Activated T-helper 9 cell treated with anti-CD3 and anti-CD28 coated beads, Interleukin-2, amount 50 U/mL, for 16 hours (primary cell): ENCODE measurements around the gene SUSD3.

Experiments used
- DNase-seq: peaks from one replicate; pipeline ENCODE4 v3.0.0-alpha.2; 2020; ENCODE audit warnings: low read depth

SUSD3 gene

GRCh38 chr9:93053781-93054331 is 4.6 kb upstream of the SUSD3 start:
- no peak for DNase-seq

DNA sequence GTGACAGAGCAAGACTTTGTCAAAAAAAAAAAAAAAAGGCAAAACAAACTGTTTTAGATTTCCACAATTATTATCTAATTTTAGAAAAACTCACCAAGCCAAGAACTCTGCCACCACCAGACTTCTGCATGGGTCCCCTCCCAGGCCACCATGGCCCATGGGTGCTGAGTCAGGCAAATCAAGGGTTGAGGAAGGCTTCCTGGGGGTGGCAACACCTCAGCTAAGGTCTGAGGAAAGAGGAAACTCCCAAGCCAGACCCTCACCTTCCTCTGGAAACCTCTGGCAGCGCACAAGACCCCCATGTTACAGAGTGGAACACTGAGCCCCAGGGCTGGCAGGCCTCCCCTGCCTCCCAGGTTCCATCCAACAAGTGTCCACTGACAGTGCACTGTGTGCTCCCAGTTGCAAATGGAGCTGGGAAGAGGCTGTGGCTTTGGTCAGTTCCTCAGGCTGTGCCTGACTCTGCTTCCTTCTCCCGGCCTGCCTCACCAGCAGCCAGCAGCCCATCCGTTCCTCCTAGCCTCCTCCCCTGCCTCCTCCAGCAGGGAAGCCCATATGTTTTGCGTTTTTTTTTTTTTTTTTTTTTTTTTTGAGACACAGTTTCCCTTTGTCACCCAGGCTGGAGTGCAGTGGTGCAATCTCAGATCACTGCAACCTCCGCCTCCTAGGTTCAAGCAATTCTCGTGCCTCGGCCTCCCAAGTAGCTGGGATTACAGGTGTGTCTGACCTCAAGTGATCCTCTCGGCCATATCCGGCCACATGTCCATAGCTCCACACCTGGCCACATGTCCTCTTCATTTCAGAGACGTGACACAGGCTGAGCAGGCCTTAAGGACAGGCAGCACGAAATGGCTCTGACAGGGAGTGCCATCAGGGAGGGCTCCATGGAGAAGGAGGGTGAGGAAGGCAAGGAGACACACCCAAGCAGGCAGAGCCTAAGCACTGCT is 3.5 kb upstream of the SUSD3 start:
- DNase-seq, result no peak

- DNase-seq, result no peak
Measured at GRCh38 chr9:93057042-93057702, 1.3 kb upstream of the SUSD3 start.

- DNase-seq, result no peak
Measured at GRCh38 chr9:93057703-93058354, 672 bp upstream of the SUSD3 start.

DNA sequence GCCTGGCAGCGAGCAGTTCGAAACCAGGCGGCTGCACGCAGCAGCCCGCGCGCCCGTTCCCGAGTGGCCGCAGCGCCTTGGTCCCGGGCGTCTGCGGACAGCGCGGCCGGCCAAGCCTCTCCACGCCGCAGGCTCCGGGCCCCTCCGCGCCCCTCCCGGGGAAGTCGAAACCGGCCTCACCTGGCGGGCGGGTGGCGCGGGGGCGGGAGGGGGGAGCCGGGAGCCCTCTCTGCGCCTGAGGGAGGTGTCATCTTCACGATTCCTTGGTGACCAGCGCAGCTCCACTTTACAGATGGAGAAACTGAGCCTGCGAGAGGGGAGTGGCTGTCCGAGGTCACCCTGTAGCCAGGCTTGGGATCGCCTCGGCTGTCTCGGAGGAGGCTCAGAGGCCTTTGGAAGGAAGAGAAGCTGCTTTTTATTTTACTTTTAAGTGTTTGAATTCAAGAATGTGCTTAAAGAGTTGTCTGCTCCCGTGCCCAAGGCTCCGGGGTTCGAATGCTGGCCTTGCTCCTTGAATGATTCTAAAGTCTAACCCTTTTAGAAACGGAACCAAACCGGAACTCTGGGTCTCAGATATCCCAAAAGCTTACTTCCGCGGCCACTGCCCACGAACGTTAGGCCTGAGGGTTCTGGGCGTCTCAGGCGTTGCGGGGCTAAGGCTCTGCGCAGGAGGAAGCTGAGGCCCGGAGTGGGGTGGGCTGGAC is 662 bp downstream of the SUSD3 start:
- DNase-seq, result no peak

GRCh38 chr9:93059715-93060578 is 1.4 kb downstream of the SUSD3 start:
- no peak for DNase-seq

GRCh38 chr9:93060746-93061259 is 2.3 kb downstream of the SUSD3 start:
- no peak for DNase-seq

- no peak for DNase-seq
Measured at GRCh38 chr9:93061260-93061751, 2.8 kb downstream of the SUSD3 start.

GRCh38 chr9:93061791-93062763 is 3.6 kb downstream of the SUSD3 start:
- no peak for DNase-seq

DNA sequence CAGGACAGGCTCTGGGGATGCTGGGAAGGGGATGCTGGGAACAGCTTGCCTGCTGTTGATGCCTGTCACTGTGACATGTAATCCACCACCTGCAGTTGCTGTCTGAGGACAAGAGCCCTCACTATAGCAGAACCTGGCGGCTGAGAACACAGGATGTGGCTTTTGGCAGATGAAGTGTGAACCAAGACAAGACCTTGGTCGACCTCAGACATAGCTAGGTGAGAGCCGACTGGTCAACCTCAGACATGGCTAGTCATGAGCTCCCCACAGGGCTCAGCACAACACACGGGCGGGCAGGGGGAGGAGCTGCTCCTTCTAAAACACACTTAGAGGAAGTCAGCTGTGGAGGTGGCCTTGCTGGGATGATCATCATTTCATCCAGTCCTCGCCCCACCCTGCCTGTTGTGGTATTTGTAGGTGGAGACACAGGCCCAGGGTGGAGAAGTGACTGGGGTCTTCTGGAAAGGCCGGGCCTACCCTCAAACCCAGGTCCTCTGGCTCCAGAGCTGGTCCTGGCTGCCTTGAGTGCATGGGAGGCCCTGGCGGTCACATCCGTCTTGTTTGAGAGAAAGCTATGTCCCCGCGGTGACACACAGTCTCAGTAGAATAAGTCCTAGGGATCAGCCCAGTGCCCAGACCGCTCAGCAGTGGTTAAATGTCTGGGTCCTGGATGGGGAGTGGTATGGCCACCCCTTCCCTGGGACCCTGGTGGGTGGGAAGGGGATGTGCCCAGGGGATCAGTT is 6.1 kb downstream of the SUSD3 start:
- DNase-seq, result peak; percentile 76

DNA sequence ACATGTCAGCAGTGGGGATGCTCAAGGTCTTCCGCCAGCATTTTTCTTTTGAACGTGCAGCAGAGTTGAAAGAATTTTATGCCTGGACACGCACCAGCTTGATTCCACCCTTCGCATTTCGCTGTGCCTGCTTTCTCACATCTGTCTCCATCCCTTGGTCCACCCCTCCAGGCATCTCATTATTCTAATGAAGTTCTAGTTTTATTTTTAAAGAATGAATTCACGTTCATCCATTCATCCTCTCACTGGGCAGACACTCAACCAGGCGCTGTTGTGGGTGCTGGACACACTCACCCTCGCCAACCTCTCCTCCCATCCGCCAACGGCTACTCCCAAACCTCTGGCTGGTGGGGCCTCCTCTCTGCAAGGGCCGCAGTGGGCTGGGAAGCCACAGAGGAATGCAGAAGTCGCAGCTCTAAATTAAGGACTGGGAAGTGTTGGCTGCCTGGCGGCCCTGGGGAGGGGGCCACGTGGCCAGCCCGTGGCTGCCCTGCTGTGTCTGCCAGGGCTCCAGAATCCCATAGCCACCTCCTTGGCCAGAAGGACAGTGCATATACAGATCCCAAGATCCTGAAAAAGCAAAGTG is 6.7 kb downstream of the SUSD3 start:
- no peak for DNase-seq

DNA sequence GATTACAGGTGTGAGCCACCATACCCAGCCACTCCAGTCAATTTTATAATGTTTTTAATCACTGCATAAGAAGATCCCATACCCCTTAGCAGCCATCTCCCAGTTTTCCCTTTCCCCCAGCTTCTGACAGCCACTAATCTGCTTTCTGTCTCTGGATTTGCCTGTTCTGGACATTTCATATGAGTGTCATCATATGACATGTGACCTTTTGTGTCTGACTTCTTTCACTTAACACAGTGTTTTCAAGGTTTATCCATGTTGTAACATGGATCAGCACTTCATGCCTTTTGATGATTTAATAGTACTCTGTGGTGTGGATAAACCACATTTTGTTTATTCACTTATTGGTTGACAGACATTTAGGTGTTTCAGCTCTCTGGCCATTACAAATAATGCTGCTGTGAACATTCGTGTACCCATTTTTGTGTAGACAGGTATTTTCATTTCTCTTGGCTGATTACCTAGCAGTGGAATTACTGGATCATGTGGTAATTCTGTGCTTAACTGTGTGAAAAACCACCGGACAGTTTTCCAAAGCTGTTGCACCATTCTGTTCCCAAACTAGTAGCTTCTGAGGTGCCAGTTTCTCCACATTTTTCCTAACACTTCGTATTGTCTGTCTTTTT is 8.6 kb downstream of the SUSD3 start:
- no peak for DNase-seq

GRCh38 chr9:93068956-93069355 is 10.5 kb downstream of the SUSD3 start:
- no peak for DNase-seq

- DNase-seq, result no peak
Measured at GRCh38 chr9:93071464-93071863, 13.0 kb downstream of the SUSD3 start.

DNA sequence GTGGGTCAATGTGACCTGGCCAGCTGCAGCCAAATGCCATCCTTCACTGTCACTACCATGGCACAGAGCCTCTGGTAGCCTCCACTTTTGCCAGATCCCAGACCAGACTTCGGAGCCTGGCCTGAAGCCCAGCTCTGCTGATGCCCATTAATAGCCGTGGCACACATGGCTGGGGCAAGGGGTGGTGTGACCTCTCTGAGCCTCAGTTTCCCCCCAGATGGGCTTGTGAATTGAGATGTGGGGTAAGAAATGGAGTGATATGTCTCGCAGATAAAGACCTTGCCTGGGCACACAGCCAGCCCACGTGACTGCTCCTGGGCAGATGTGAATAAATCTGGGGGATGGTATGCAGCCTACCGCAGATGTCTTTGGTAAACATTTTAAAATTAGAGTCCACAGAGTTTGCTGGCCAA is 13.9 kb downstream of the SUSD3 start:
- no peak for DNase-seq

DNA sequence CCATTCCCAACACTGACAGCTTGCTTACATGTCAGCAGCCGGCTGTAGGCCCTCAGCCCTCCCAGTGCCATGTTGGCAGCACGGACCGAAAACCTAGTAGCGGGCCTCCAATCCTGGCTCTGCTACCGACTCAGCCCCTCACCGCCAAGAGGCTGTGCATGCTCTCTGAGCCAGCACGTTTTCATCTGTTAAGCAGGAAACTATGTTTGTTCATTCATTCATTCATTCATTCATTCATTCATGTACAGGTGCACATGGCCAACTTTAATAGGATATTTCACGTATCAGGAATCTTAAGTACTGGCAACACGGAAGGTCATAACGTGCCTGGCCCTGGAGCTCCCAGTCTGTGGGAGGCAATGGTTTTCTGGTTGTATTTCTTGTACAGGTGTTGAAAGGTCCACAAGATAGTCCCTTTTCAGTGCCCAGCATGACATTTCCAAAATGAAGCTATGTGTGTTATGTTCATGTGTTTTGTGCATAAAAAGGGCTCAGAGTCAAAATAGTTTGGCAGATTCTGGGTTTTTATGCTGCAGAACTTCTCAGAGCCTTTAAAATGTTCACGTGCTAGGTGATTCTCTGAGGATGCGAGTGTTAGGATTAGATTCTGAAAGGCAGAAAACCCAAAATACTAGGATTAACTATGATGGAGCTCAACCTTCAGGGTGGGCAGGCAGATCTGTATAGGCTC is 17.7 kb downstream of the SUSD3 start:
- no peak for DNase-seq

- DNase-seq, result no peak
Measured at GRCh38 chr9:93076792-93077128, 18.3 kb downstream of the SUSD3 start.
